GM23338 (cell line): Measurements from ENCODE around the gene VSTM2B. TPM values are rescaled to one million over a fixed set of nuclear protein-coding genes. Genes with fewer than 3 reads are reported as not detected.

Experiments used
- ATAC-seq: fragments of 200-7000 bp; cut with Tn5 transposase; 3 replicates; pipeline ENCODE4 v1.9.1; 2020
- DNase-seq: peaks from one replicate; pipeline ENCODE4 v3.0.0-alpha.2; 2015; ENCODE audit warnings: low spot score
- H2AFZ ChIP-seq: fragments of 200-600 bp; sonication (generic); 2 replicates; pipeline ENCODE4 v1.8.0; 2016; ENCODE audit warnings: antibody characterized with exemption, mild to moderate bottlenecking, moderate library complexity
- H3F3A ChIP-seq: fragments of 200-600 bp; sonication (generic); replicated peaks from 2 replicates; pipeline ENCODE4 v1.8.0; 2017; ENCODE audit warnings: antibody characterized with exemption, mixed run types, low read depth
- H3K27ac ChIP-seq: fragments of 200-600 bp; sonication (generic); 2 replicates; pipeline ENCODE4 v1.6.1; 2016; ENCODE audit warnings: low read depth
- H3K27me3 ChIP-seq: fragments of 200-600 bp; sonication (generic); 2 replicates; pipeline ENCODE4 v1.8.0; 2016; ENCODE audit warnings: mild to moderate bottlenecking, mixed run types, moderate library complexity; ENCODE audit not compliant: insufficient read depth
- H3K36me3 ChIP-seq: fragments of 200-600 bp; sonication (generic); 2 replicates; pipeline ENCODE4 v1.8.0; 2016; ENCODE audit warnings: mild to moderate bottlenecking; ENCODE audit not compliant: insufficient read depth
- H3K4me1 ChIP-seq: fragments of 200-600 bp; sonication (generic); 2 replicates; pipeline ENCODE4 v1.8.0; 2016; ENCODE audit warnings: mild to moderate bottlenecking, moderate library complexity; ENCODE audit not compliant: insufficient read depth
- H3K4me2 ChIP-seq: fragments of 200-600 bp; sonication (generic); 2 replicates; pipeline ENCODE4 v1.7.1; 2017; ENCODE audit warnings: mixed run types
- H3K4me3 ChIP-seq: fragments of 200-600 bp; sonication (generic); 2 replicates; pipeline ENCODE4 v1.6.1; 2016; ENCODE audit warnings: mixed run types
- H3K79me2 ChIP-seq: fragments of 200-600 bp; sonication (generic); replicated peaks from 2 replicates; pipeline ENCODE4 v1.8.0; 2017; ENCODE audit warnings: mild to moderate bottlenecking; ENCODE audit not compliant: insufficient read depth
- H3K9me2 ChIP-seq: fragments of 200-600 bp; sonication (generic); 2 replicates; pipeline ENCODE4 v1.8.0; 2017; ENCODE audit not compliant: insufficient read depth
- H4K20me1 ChIP-seq: fragments of 200-600 bp; sonication (generic); replicated peaks from 2 replicates; pipeline ENCODE4 v1.8.0; 2017; ENCODE audit warnings: mild to moderate bottlenecking; ENCODE audit not compliant: insufficient read depth
- H3K27ac Mint-ChIP-seq: 2 replicates; pipeline ENCODE4 v1.8.0; 2020; ENCODE audit warnings: inconsistent platforms, mild to moderate bottlenecking, moderate library complexity, mixed read lengths
- H3K27me3 Mint-ChIP-seq: 3 replicates; pipeline ENCODE4 v1.8.0; 2022; ENCODE audit warnings: low read depth, mild to moderate bottlenecking, moderate library complexity, mixed read lengths, inconsistent platforms; ENCODE audit not compliant: insufficient read depth, poor library complexity
- H3K36me3 Mint-ChIP-seq: 3 replicates; pipeline ENCODE4 v1.8.0; 2021; ENCODE audit warnings: low read depth, mild to moderate bottlenecking, inconsistent platforms, moderate library complexity, mixed read lengths
- H3K4me1 Mint-ChIP-seq: 3 replicates; pipeline ENCODE4 v1.8.0; 2020; ENCODE audit warnings: mild to moderate bottlenecking, inconsistent platforms, mixed read lengths
- H3K4me3 Mint-ChIP-seq: 3 replicates; pipeline ENCODE4 v1.8.0; 2021; ENCODE audit warnings: moderate library complexity, mild to moderate bottlenecking, inconsistent platforms, mixed read lengths
- H3K9me3 Mint-ChIP-seq: 3 replicates; pipeline ENCODE4 v1.8.0; 2020; ENCODE audit warnings: moderate library complexity, mild to moderate bottlenecking, inconsistent platforms, mixed read lengths
- CREB1 ChIP-seq: fragments of 250-450 bp; sonication (Bioruptor Pico); IDR thresholded peaks from 2 replicates; pipeline ENCODE4 v1.5.0; 2020; ENCODE audit warnings: low read depth, mild to moderate bottlenecking, moderate library complexity
- CTCF ChIP-seq, 2 experiments: fragments of 200-600 bp in 1 of 2; sonication (generic) in 1 of 2; conservative IDR thresholded peaks; 2 replicates each; pipeline versions ENCODE4 v1.5.1 to v1.6.1; 2016 to 2017; ENCODE audit warnings: antibody characterized with exemption in 2 of 2, low read depth in 2 of 2, mild to moderate bottlenecking in 2 of 2, moderate library complexity in 1 of 2
- EZH2 ChIP-seq: fragments of 200-600 bp; sonication (generic); IDR thresholded peaks from one replicate; pipeline ENCODE4 v1.8.0; 2017; ENCODE audit warnings: antibody characterized with exemption, mild to moderate bottlenecking, low read depth; ENCODE audit not compliant: unreplicated experiment
- EZH2phosphoT487 ChIP-seq: fragments of 200-600 bp; sonication (generic); IDR thresholded peaks from one replicate; pipeline ENCODE4 v1.8.1; 2018; ENCODE audit warnings: antibody characterized with exemption; ENCODE audit not compliant: unreplicated experiment
- JUNB ChIP-seq: IDR thresholded peaks from one replicate; pipeline ENCODE4 v1.6.1; 2016; ENCODE audit warnings: antibody characterized with exemption; ENCODE audit not compliant: unreplicated experiment
- NANOG ChIP-seq: IDR thresholded peaks from 2 replicates; pipeline ENCODE4 v1.6.1; 2016; ENCODE audit warnings: antibody characterized with exemption, borderline replicate concordance
- POLR2AphosphoS5 ChIP-seq: IDR thresholded peaks from 2 replicates; pipeline ENCODE4 v1.6.1; 2016; ENCODE audit warnings: antibody characterized with exemption, low read depth
- STAT1 ChIP-seq: IDR thresholded peaks from one replicate; pipeline ENCODE4 v1.6.1; 2016; ENCODE audit warnings: antibody characterized with exemption; ENCODE audit not compliant: unreplicated experiment
- ZNF114 ChIP-seq: fragments of 250-450 bp; sonication (Bioruptor Pico); IDR thresholded peaks from 2 replicates; pipeline ENCODE4 v1.5.0; 2020; ENCODE audit warnings: mild to moderate bottlenecking, moderate library complexity
- ZNF331 ChIP-seq: fragments of 250-450 bp; sonication (Bioruptor Pico); IDR thresholded peaks from 2 replicates; pipeline ENCODE4 v1.5.0; 2020; ENCODE audit warnings: low read depth, mild to moderate bottlenecking, moderate library complexity
- ZNF462 ChIP-seq: fragments of 250-450 bp; sonication (Bioruptor Pico); IDR thresholded peaks from 2 replicates; pipeline ENCODE4 v1.5.0; 2020; ENCODE audit warnings: mild to moderate bottlenecking, moderate library complexity
- polyA plus RNA-seq: library from polyadenylated mRNA; unstranded; fragments of >200 nt; fragmentation: Nextera tagmentation; extraction: Ambion mirVana; gene quantifications from 2 replicates; pipeline ENCODE4 v1.2.1, GENCODE V29; 2016
- total RNA-seq: library from RNA; depleted of rRNA; stranded (reverse); fragments of >200 nt; shearing (Covaris generic); gene quantifications from 2 replicates; pipeline ENCODE4 v1.2.3, GENCODE V29; 2014
- TF ChIP-seq, protein P1 (sequence below): IDR thresholded peaks from one replicate; pipeline ENCODE4 v1.6.1; 2018; ENCODE audit warnings: antibody characterized with exemption; ENCODE audit not compliant: unreplicated experiment
- TF ChIP-seq, protein P2 (sequence below): IDR thresholded peaks from 2 replicates; pipeline ENCODE4 v1.6.1; 2016; ENCODE audit warnings: antibody characterized with exemption

The VSTM2B gene
- total and polyA plus RNA-seq, 2 experiments from 2014 or later, result 1.2 to 1.8 TPM

GRCh38 chr19:29593869-29594268 is 68.1 kb downstream of the VSTM2B start:
- Histone ChIP-seq H3K27me3 (no peaks in the 10 kb centered on the region), H3F3A (no peaks in the 10 kb centered on the region), H3K4me3 (no peak overlapping the region), H2AFZ (no peak overlapping the region), H3K36me3 (no peaks in the 10 kb centered on the region), H3K9me2 (no peaks in the 10 kb centered on the region), H3K4me1 (peaks cover 23% of the 10 kb centered on the region), H4K20me1 (no peaks in the 10 kb centered on the region), H3K4me2 (no peak overlapping the region), H3K27ac (no peak overlapping the region), H3K79me2 (no peaks in the 10 kb centered on the region)
- no peak overlapping the region for H3K27ac Mint-ChIP-seq
- no peak overlapping the region for H3K4me3 Mint-ChIP-seq
- ATAC-seq (no peak), DNase-seq (no peak)
- H3K36me3 Mint-ChIP-seq, result no peaks in the 10 kb centered on the region
- TF ChIP-seq EZH2phosphoT487 (no peak), ZNF462 (CRISPR knock-in tag) (no peak), STAT1 (no peak), CREB1 (CRISPR knock-in tag) (no peak), CTCF (conservative IDR thresholded peaks at IDR 0.05; ENCODE audit: low read depth in 2 of 2) (no peak), NANOG (no peak), POLR2AphosphoS5 (no peak), ZNF114 (CRISPR knock-in tag) (no peak), EZH2 (no peak), ZNF331 (CRISPR knock-in tag) (no peak), JUNB (no peak)
- TF ChIP-seq, protein P1, sequence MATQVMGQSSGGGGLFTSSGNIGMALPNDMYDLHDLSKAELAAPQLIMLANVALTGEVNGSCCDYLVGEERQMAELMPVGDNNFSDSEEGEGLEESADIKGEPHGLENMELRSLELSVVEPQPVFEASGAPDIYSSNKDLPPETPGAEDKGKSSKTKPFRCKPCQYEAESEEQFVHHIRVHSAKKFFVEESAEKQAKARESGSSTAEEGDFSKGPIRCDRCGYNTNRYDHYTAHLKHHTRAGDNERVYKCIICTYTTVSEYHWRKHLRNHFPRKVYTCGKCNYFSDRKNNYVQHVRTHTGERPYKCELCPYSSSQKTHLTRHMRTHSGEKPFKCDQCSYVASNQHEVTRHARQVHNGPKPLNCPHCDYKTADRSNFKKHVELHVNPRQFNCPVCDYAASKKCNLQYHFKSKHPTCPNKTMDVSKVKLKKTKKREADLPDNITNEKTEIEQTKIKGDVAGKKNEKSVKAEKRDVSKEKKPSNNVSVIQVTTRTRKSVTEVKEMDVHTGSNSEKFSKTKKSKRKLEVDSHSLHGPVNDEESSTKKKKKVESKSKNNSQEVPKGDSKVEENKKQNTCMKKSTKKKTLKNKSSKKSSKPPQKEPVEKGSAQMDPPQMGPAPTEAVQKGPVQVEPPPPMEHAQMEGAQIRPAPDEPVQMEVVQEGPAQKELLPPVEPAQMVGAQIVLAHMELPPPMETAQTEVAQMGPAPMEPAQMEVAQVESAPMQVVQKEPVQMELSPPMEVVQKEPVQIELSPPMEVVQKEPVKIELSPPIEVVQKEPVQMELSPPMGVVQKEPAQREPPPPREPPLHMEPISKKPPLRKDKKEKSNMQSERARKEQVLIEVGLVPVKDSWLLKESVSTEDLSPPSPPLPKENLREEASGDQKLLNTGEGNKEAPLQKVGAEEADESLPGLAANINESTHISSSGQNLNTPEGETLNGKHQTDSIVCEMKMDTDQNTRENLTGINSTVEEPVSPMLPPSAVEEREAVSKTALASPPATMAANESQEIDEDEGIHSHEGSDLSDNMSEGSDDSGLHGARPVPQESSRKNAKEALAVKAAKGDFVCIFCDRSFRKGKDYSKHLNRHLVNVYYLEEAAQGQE, result no peak
- TF ChIP-seq, protein P2, sequence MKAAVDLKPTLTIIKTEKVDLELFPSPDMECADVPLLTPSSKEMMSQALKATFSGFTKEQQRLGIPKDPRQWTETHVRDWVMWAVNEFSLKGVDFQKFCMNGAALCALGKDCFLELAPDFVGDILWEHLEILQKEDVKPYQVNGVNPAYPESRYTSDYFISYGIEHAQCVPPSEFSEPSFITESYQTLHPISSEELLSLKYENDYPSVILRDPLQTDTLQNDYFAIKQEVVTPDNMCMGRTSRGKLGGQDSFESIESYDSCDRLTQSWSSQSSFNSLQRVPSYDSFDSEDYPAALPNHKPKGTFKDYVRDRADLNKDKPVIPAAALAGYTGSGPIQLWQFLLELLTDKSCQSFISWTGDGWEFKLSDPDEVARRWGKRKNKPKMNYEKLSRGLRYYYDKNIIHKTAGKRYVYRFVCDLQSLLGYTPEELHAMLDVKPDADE, result no peak
- peaks cover 13% of the 10 kb centered on the region for H3K27me3 Mint-ChIP-seq
- 0 out of 3 replicates have a peak, but pooled peaks cover 5% of the 10 kb centered on the region for H3K9me3 Mint-ChIP-seq
- peaks cover 24% of the 10 kb centered on the region for H3K4me1 Mint-ChIP-seq
